GM10266 (cell line): ENCODE measurements around the gene RB1.
"Not testable (repeated sequence)": the region's sequence is repeated elsewhere in the genome, so short reads cannot be mapped to it uniquely, and the experiment has no call there.

ENCODE experiments used
- DNase-seq: peaks from one replicate; pipeline ENCODE4 v3.0.0; 2012; ENCODE audit errors: extremely low spot score
- CTCF ChIP-seq: IDR thresholded peaks from 2 replicates; pipeline ENCODE4 v1.5.1; 2012; ENCODE audit warnings: mild to moderate bottlenecking, low read depth; ENCODE audit not compliant: control insufficient read depth, insufficient read depth; ENCODE audit errors: missing control alignments

RB1 gene

GRCh38 chr13:48424212-48424611 is 120.7 kb downstream of the RB1 start:
- TF ChIP-seq CTCF: no peak
- DNase-seq: no peak

- DNase-seq: no peak
- TF ChIP-seq CTCF: no peak
Measured at GRCh38 chr13:48426052-48426451, 122.5 kb downstream of the RB1 start.

GRCh38 chr13:48426755-48427298 is 123.3 kb downstream of the RB1 start:
- not testable (repeated sequence) for DNase-seq

- no peak for TF ChIP-seq CTCF
Measured at GRCh38 chr13:48429036-48429435, 125.5 kb downstream of the RB1 start.

GRCh38 chr13:48429886-48430285 is 126.3 kb downstream of the RB1 start:
- no peak for TF ChIP-seq CTCF
- no peak for DNase-seq

More at GRCh38 chr13:48429036-48429435, 125.5 kb downstream of the RB1 start:
- DNase-seq: no peak

GRCh38 chr13:48431431-48431830 is 127.9 kb downstream of the RB1 start:
- DNase-seq: no peak
- no peak for TF ChIP-seq CTCF

- no peak for TF ChIP-seq CTCF
- DNase-seq: no peak
Measured at GRCh38 chr13:48431987-48432615, 128.6 kb downstream of the RB1 start.

GRCh38 chr13:48434200-48434599 is 130.6 kb downstream of the RB1 start:
- no peak for DNase-seq

More at GRCh38 chr13:48434200-48434599, 130.6 kb downstream of the RB1 start:
- TF ChIP-seq CTCF: no peak
